ENCODE measurements around the gene COX5A.

GRCh38 chr15:74870436-74871215, 67.2 kb downstream of the COX5A start:
- TF ChIP-seq CTCF (IDR thresholded peaks at IDR 0.05) (no peak), POLR2A (IDR thresholded peaks at IDR 0.05) (no peak)

Measured in testis (tissue), 2 donors.